HL-60 (cell line): Measurements from ENCODE around the gene MTHFD1L.

ENCODE experiments used
- DNase-seq, 2 experiments: peaks; one replicate each; pipeline ENCODE4 v3.0.0-alpha.2; 2010 to 2020; ENCODE audit warnings: low read depth in 1 of 2, low spot score in 1 of 2
- H3K27ac ChIP-seq: fragments of 250-450 bp; sonication (Bioruptor Pico); replicated peaks from 2 replicates; pipeline ENCODE4 v1.5.1; 2020; ENCODE audit warnings: mild to moderate bottlenecking, moderate library complexity
- H3K27me3 ChIP-seq: fragments of 250-450 bp; sonication (Bioruptor Pico); 2 replicates; pipeline ENCODE4 v1.5.1; 2021; ENCODE audit warnings: mild to moderate bottlenecking, moderate library complexity; ENCODE audit not compliant: insufficient read depth, poor library complexity, severe bottlenecking
- H3K4me3 ChIP-seq: replicated peaks from 2 replicates; pipeline ENCODE4 v1.5.1; 2011; ENCODE audit warnings: mild to moderate bottlenecking, control low read depth, low read length; ENCODE audit not compliant: insufficient read depth
- CTCF ChIP-seq: IDR thresholded peaks from one replicate; pipeline ENCODE4 v1.5.1; 2011; ENCODE audit warnings: low read length, control low read depth, inconsistent platforms; ENCODE audit not compliant: insufficient read depth
- GABPA ChIP-seq: IDR thresholded peaks from 2 replicates; pipeline ENCODE4 v1.6.1; 2012; ENCODE audit warnings: low read depth
- POLR2AphosphoS5 ChIP-seq: IDR thresholded peaks from 2 replicates; pipeline ENCODE4 v1.6.1; 2012; ENCODE audit warnings: low read depth
- REST ChIP-seq: IDR thresholded peaks from 2 replicates; pipeline ENCODE4 v1.6.1; 2012; ENCODE audit warnings: low read depth; ENCODE audit not compliant: insufficient replicate concordance
- SPI1 ChIP-seq: IDR thresholded peaks from 2 replicates; pipeline ENCODE4 v1.6.1; 2012; ENCODE audit warnings: low read depth, mild to moderate bottlenecking, borderline replicate concordance

Gene MTHFD1L

GRCh38 chr6:150840185-150840584, 25.3 kb upstream of the MTHFD1L start:
- TF ChIP-seq GABPA (no peak), POLR2AphosphoS5 (no peak), CTCF (no peak), REST (no peak), SPI1 (no peak)
- no peak overlapping the region for H3K27ac ChIP-seq
- DNase-seq, result no peak
- no peak overlapping the region for H3K4me3 ChIP-seq
- H3K27me3 ChIP-seq, result no peaks in the 10 kb centered on the region

GRCh38 chr6:150841189-150841588, 24.3 kb upstream of the MTHFD1L start:
- Histone ChIP-seq H3K27me3 (no peaks in the 10 kb centered on the region), H3K4me3 (no peak overlapping the region), H3K27ac (no peak overlapping the region)
- TF ChIP-seq POLR2AphosphoS5, result no peak
- no peak for TF ChIP-seq GABPA
- no peak for TF ChIP-seq REST
- no peak for TF ChIP-seq SPI1
- TF ChIP-seq CTCF, result no peak
- no peak for DNase-seq

- DNase-seq, result no peak
- Histone ChIP-seq H3K4me3 (no peak overlapping the region), H3K27me3 (no peaks in the 10 kb centered on the region), H3K27ac (no peak overlapping the region)
- no peak for TF ChIP-seq CTCF
- no peak for TF ChIP-seq SPI1
- no peak for TF ChIP-seq POLR2AphosphoS5
- TF ChIP-seq GABPA, result no peak
- TF ChIP-seq REST, result no peak
Observed at GRCh38 chr6:150841697-150842096, 23.8 kb upstream of the MTHFD1L start.
